ENCODE data around the gene TBC1D1.

DNA sequence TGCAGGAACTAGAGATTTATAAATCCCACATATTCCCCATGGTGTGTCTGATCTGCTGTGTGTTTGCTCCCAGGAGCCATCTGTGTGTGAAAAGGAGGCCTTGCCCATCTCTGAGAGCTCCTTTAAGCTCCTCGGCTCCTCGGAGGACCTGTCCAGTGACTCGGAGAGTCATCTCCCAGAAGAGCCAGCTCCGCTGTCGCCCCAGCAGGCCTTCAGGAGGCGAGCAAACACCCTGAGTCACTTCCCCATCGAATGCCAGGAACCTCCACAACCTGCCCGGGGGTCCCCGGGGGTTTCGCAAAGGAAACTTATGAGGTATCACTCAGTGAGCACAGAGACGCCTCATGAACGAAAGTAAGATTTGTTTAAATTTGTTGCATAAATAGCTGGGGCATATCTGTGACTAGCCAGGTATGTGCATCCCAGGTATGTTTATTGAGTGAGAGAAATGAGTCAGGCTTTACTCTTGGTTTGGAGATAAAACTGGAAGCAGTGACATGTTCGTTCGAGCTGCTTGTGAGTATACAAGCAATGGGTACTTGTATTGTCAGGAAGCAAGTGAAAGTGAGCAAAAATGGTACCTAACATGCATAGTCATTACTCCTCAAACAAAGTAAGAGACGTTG, 158.8 kb downstream of the TBC1D1 start:
- TF ChIP-seq, protein P1, sequence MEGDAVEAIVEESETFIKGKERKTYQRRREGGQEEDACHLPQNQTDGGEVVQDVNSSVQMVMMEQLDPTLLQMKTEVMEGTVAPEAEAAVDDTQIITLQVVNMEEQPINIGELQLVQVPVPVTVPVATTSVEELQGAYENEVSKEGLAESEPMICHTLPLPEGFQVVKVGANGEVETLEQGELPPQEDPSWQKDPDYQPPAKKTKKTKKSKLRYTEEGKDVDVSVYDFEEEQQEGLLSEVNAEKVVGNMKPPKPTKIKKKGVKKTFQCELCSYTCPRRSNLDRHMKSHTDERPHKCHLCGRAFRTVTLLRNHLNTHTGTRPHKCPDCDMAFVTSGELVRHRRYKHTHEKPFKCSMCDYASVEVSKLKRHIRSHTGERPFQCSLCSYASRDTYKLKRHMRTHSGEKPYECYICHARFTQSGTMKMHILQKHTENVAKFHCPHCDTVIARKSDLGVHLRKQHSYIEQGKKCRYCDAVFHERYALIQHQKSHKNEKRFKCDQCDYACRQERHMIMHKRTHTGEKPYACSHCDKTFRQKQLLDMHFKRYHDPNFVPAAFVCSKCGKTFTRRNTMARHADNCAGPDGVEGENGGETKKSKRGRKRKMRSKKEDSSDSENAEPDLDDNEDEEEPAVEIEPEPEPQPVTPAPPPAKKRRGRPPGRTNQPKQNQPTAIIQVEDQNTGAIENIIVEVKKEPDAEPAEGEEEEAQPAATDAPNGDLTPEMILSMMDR (IDR thresholded peaks at IDR 0.05), result no peak
- no peak for TF ChIP-seq POLR2A (IDR thresholded peaks at IDR 0.05)
